ENCODE results near the gene SCUBE1.

SCUBE1 gene

GRCh38 chr22:43337385-43337784, 5.8 kb downstream of the SCUBE1 start:
- H3K27me3 Mint-ChIP-seq (ENCODE audit: low read depth, poor library complexity), result peaks cover 53% of the 10 kb centered on the region
- H3K36me3 Mint-ChIP-seq (ENCODE audit: low read depth), result peaks cover 16% of the 10 kb centered on the region
- TF ChIP-seq CTCF (IDR thresholded peaks at IDR 0.05), result no peak
- H3K9me3 Mint-ChIP-seq, result no peaks in the 10 kb centered on the region
- no peak for DNase-seq
- H3K4me3 Mint-ChIP-seq, result no peak overlapping the region
- peaks cover 30% of the 10 kb centered on the region for H3K4me1 Mint-ChIP-seq
- H3K27ac Mint-ChIP-seq, result no peak overlapping the region

GRCh38 chr22:43334378-43334777, 8.8 kb downstream of the SCUBE1 start:
- H3K27me3 Mint-ChIP-seq (ENCODE audit: low read depth, poor library complexity), result peaks cover 28% of the 10 kb centered on the region
- peaks cover 26% of the 10 kb centered on the region for H3K4me1 Mint-ChIP-seq
- no peaks in the 10 kb centered on the region for H3K9me3 Mint-ChIP-seq
- DNase-seq, result no peak
- H3K27ac Mint-ChIP-seq, result no peak overlapping the region
- H3K36me3 Mint-ChIP-seq (ENCODE audit: low read depth), result peaks cover 16% of the 10 kb centered on the region
- H3K4me3 Mint-ChIP-seq, result no peak overlapping the region
- no peak for TF ChIP-seq CTCF (IDR thresholded peaks at IDR 0.05)

GRCh38 chr22:43333978-43334377, 9.2 kb downstream of the SCUBE1 start:
- H3K4me1 Mint-ChIP-seq, result peaks cover 29% of the 10 kb centered on the region
- H3K36me3 Mint-ChIP-seq (ENCODE audit: low read depth), result peaks cover 16% of the 10 kb centered on the region
- no peak for DNase-seq
- no peak overlapping the region for H3K4me3 Mint-ChIP-seq
- no peak for TF ChIP-seq CTCF (IDR thresholded peaks at IDR 0.05)
- H3K27ac Mint-ChIP-seq, result no peak overlapping the region
- peaks cover 24% of the 10 kb centered on the region for H3K27me3 Mint-ChIP-seq (ENCODE audit: low read depth, poor library complexity)
- H3K9me3 Mint-ChIP-seq, result no peaks in the 10 kb centered on the region

GRCh38 chr22:43333156-43333555, 10.0 kb downstream of the SCUBE1 start:
- Mint-ChIP-seq H3K27ac (no peak overlapping the region), H3K4me3 (no peak overlapping the region), H3K36me3 (ENCODE audit: low read depth) (peaks cover 16% of the 10 kb centered on the region), H3K4me1 (peaks cover 36% of the 10 kb centered on the region), H3K9me3 (no peaks in the 10 kb centered on the region), H3K27me3 (ENCODE audit: low read depth, poor library complexity) (peaks cover 20% of the 10 kb centered on the region)
- TF ChIP-seq CTCF (IDR thresholded peaks at IDR 0.05), result no peak
- no peak for DNase-seq

- TF ChIP-seq CTCF (IDR thresholded peaks at IDR 0.05), result no peak
- Mint-ChIP-seq H3K27me3 (ENCODE audit: low read depth, poor library complexity) (peaks cover 20% of the 10 kb centered on the region), H3K36me3 (ENCODE audit: low read depth) (peaks cover 10% of the 10 kb centered on the region), H3K4me1 (peaks cover 33% of the 10 kb centered on the region), H3K9me3 (no peaks in the 10 kb centered on the region), H3K27ac (no peak overlapping the region), H3K4me3 (no peak overlapping the region)
- no peak for DNase-seq
These were observed 11.5 kb downstream of the SCUBE1 start for GRCh38 chr22:43331698-43332097.

- H3K4me3 Mint-ChIP-seq, result no peak overlapping the region
- no peak for DNase-seq
- H3K36me3 Mint-ChIP-seq (ENCODE audit: low read depth), result peaks cover 10% of the 10 kb centered on the region
- peaks cover 33% of the 10 kb centered on the region for H3K4me1 Mint-ChIP-seq
- H3K9me3 Mint-ChIP-seq, result no peaks in the 10 kb centered on the region
- H3K27ac Mint-ChIP-seq, result no peak overlapping the region
- peaks cover 21% of the 10 kb centered on the region for H3K27me3 Mint-ChIP-seq (ENCODE audit: low read depth, poor library complexity)
- TF ChIP-seq CTCF (IDR thresholded peaks at IDR 0.05), result no peak
These were observed 12.1 kb downstream of the SCUBE1 start for GRCh38 chr22:43331069-43331451.

All from nephron progenitor cell (in vitro differentiated cells).